GM12878 (cell line): ENCODE measurements around the gene RAD51B. TPM values are rescaled to one million over a fixed set of nuclear protein-coding genes. Genes with fewer than 3 reads are reported as not detected.

Experiments
- ATAC-seq: fragments of 200-7000 bp; cut with Tn5 transposase; 3 replicates; pipeline ENCODE4 v1.9.1; 2020; ENCODE audit warnings: mild to moderate bottlenecking, moderate library complexity
- BruUV-seq: library from RNA; stranded (reverse); fragments of 400-500 nt; replicated peaks from 2 replicates; lab custom pipeline; 2021; lab: Mats Ljungman, UMichigan
- CTCF ChIA-PET: fragments of 300-600 bp; sonication (Branson Sonifier 250); formaldehyde crosslinking; extraction: SDS; loops from one replicate; lab custom pipeline; 2021; ENCODE audit warnings: inconsistent platforms; lab: Yijun Ruan, JAX
- POLR2A ChIA-PET: fragments of 350-600 bp; formaldehyde crosslinking; extraction: SDS; loops from one replicate; lab custom pipeline; 2021; ENCODE audit warnings: inconsistent platforms; lab: Charles Lee
- RAD21 ChIA-PET: fragments of 300-600 bp; sonication (Branson Sonifier 250); formaldehyde crosslinking; loops from one replicate; lab custom pipeline; 2023; ENCODE audit warnings: antibody characterized with exemption; ENCODE audit not compliant: unreplicated experiment; lab: Charles Lee
- SMC1A ChIA-PET: fragments of 300-600 bp; sonication (Branson Sonifier 250); formaldehyde crosslinking; loops from one replicate; lab custom pipeline; 2023; ENCODE audit not compliant: unreplicated experiment, uncharacterized antibody; lab: Charles Lee
- DNase-seq: peaks from one replicate; pipeline ENCODE4 v3.0.0-alpha.2; 2011; ENCODE audit warnings: low read depth, low spot score
- FAIRE-seq: peaks from 3 replicates; lab custom pipeline; 2011; peaks lifted over from hg19 to GRCh38; lab: Jason Lieb, UNC
- H2AFZ ChIP-seq: 2 replicates; pipeline ENCODE4 v1.6.0; 2011; ENCODE audit warnings: low read depth, low read length, control low read depth; ENCODE audit not compliant: control insufficient read depth
- H3K27ac ChIP-seq: 2 replicates; pipeline ENCODE4 v1.5.1; 2011; ENCODE audit warnings: control low read depth; ENCODE audit not compliant: control insufficient read depth, insufficient read depth
- H3K27me3 ChIP-seq, 2 experiments: replicated peaks in 1 of 2; 2 replicates each; pipeline versions ENCODE4 v1.6.0 to v1.6.1; 2011; ENCODE audit warnings: low read length in 1 of 2; ENCODE audit not compliant: control insufficient read depth in 2 of 2, insufficient read depth in 2 of 2
- H3K36me3 ChIP-seq, 2 experiments: 2 replicates each; pipeline ENCODE4 v1.5.1; 2011; ENCODE audit warnings: low read length in 1 of 2; ENCODE audit not compliant: control insufficient read depth in 2 of 2, insufficient read depth in 2 of 2
- H3K4me1 ChIP-seq: 2 replicates; pipeline ENCODE4 v1.6.1; 2011; ENCODE audit warnings: mild to moderate bottlenecking, low read length, moderate library complexity, mixed read lengths; ENCODE audit not compliant: control insufficient read depth, insufficient read depth
- H3K4me2 ChIP-seq: 2 replicates; pipeline ENCODE4 v1.6.0; 2011; ENCODE audit warnings: control low read depth; ENCODE audit not compliant: control insufficient read depth, insufficient read depth
- H3K4me3 ChIP-seq: fragments of 200-600 bp; sonication (generic); 2 replicates; pipeline ENCODE4 v1.5.1; 2016
- H3K79me2 ChIP-seq: 2 replicates; pipeline ENCODE4 v1.6.0; 2011; ENCODE audit warnings: low read length; ENCODE audit not compliant: control insufficient read depth, insufficient read depth
- H3K9ac ChIP-seq: 2 replicates; pipeline ENCODE4 v1.8.0; 2011; ENCODE audit warnings: low read length, control low read depth, mixed read lengths; ENCODE audit not compliant: control insufficient read depth, insufficient read depth
- H3K9me3 ChIP-seq: replicated peaks from 3 replicates; pipeline ENCODE4 v1.5.1; 2011; ENCODE audit warnings: mild to moderate bottlenecking, low read length; ENCODE audit not compliant: control insufficient read depth, insufficient read depth
- H4K20me1 ChIP-seq: 2 replicates; pipeline ENCODE4 v1.6.0; 2011; ENCODE audit not compliant: control insufficient read depth, insufficient read depth
- MEF2B ChIP-seq: fragments of 450-650 bp; IDR thresholded peaks from 2 replicates; pipeline ENCODE4 v1.6.1; 2018; ENCODE audit warnings: mild to moderate bottlenecking, moderate library complexity; ENCODE audit not compliant: partially characterized antibody, poor library complexity, severe bottlenecking
- POLR2AphosphoS5 ChIP-seq: IDR thresholded peaks from 2 replicates; pipeline ENCODE4 v1.6.1; 2011; ENCODE audit warnings: mild to moderate bottlenecking, low read length, inconsistent platforms
- RCOR1 ChIP-seq: conservative IDR thresholded peaks from 2 replicates; pipeline ENCODE4 v1.6.1; 2012; ENCODE audit warnings: low read depth, low read length, improper control_type of control experiment
- TAF1 ChIP-seq: IDR thresholded peaks from 2 replicates; pipeline ENCODE4 v1.6.1; 2011; ENCODE audit warnings: mild to moderate bottlenecking, low read depth, low read length, borderline replicate concordance
- WRNIP1 ChIP-seq: IDR thresholded peaks from 2 replicates; pipeline ENCODE4 v1.6.1; 2011; ENCODE audit warnings: low read depth, low read length, improper control_type of control experiment, borderline replicate concordance
- WGBS: methylation state at CpG from one replicate; pipeline ENCODE4 v1.1.6; 2016; ENCODE audit warnings: low lambda C conversion rate; ENCODE audit not compliant: insufficient replicate concordance, insufficient coverage; ENCODE audit errors: missing lambda C conversion rate; 5-methylcytosine and 5-hydroxymethylcytosine counted together
- in situ Hi-C: fragments of 300-500 bp; cut with MboI; formaldehyde crosslinking; loops from 9 replicates; pipeline ENCODE4 v1.14.3; 2018; ENCODE audit warnings: mixed read lengths
- intact Hi-C: fragments of 100-400 bp; cut with micrococcal nuclease; formaldehyde crosslinking; loops from one replicate; pipeline ENCODE4 v1.14.2; 2022; ENCODE audit not compliant: unreplicated experiment
- polyA plus RNA-seq, 11 experiments: library from polyadenylated mRNA; depleted of rRNA in 4 of 11; unstranded in 6 of 11; stranded (reverse) in 5 of 11; fragments of >200 nt; fragmentation: Nextera tagmentation in 4 of 11; fragmentation: Illumina TruSeq in 1 of 11; extraction: Ambion mirVana in 4 of 11; extraction: Trizol in 1 of 11; gene quantifications; 1 replicate in 1 of 11; 2 replicates in 10 of 11; pipeline versions ENCODE4 v1.2.1 to v1.2.3, GENCODE V29; 2011 to 2016; ENCODE audit warnings: inconsistent platforms in 2 of 11, missing spikeins in 2 of 11, low read depth in 1 of 11
- total RNA-seq, 4 experiments: library from RNA; depleted of rRNA in 3 of 4; stranded (reverse); fragments of >200 nt in 3 of 4; fragmentation: Illumina TruSeq in 1 of 4; extraction: Trizol in 1 of 4; gene quantifications; 2 replicates each; pipeline versions ENCODE4 v1.2.1 to v1.2.3, GENCODE V29; 2013 to 2021
- TF ChIP-seq, protein P1 (sequence below): fragments of 450-650 bp; IDR thresholded peaks from 2 replicates; pipeline ENCODE4 v1.6.1; 2014; ENCODE audit warnings: mild to moderate bottlenecking
- TF ChIP-seq, protein P2 (sequence below): fragments of 450-650 bp; IDR thresholded peaks from 2 replicates; pipeline ENCODE4 v1.6.1; 2018; ENCODE audit warnings: borderline replicate concordance, mild to moderate bottlenecking; ENCODE audit not compliant: partially characterized antibody

RAD51B gene
- total and polyA plus RNA-seq, 10 of the 15 experiments (the other 5 are each of a cell fraction or from before 2014, with no cell fraction given) = 9.8 to 26.8 (median 21.3) TPM

DNA sequence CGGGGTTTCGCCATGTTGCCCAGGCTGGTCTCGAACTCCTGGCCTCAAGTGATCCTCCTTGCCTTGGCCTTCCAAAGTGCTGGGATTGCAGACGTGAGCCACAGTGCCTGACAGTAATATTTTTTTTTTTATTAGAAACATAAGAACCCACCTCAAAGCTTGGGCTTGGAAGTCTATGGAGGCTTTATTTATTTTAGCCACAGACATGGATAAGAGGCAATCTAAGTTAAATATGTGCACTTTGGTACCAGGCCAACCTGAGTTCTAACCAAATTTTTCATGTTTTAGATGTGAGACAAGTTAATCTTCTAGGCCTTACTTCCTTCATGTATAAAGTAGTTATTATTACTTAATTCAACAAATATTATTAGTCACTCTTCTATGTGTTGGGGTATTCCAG lies 96.9 kb downstream of the RAD51B start:
- DNase-seq (no peak), FAIRE-seq (no peak), ATAC-seq (no peak)
- Histone ChIP-seq H4K20me1 (no peaks in the 10 kb centered on the region), H3K36me3 (no peaks in the 10 kb centered on the region), H3K79me2 (no peaks in the 10 kb centered on the region), H3K27ac (no peak overlapping the region), H3K4me3 (no peak overlapping the region), H3K4me1 (no peaks in the 10 kb centered on the region), H2AFZ (no peak overlapping the region), H3K9me3 (no peaks in the 10 kb centered on the region), H3K27me3 (no peaks in the 10 kb centered on the region), H3K9ac (no peak overlapping the region), H3K4me2 (no peak overlapping the region)
- TF ChIP-seq POLR2AphosphoS5 (no peak), MEF2B (no peak), TAF1 (no peak), WRNIP1 (no peak), RCOR1 (no peak)
- TF ChIP-seq, protein P1, sequence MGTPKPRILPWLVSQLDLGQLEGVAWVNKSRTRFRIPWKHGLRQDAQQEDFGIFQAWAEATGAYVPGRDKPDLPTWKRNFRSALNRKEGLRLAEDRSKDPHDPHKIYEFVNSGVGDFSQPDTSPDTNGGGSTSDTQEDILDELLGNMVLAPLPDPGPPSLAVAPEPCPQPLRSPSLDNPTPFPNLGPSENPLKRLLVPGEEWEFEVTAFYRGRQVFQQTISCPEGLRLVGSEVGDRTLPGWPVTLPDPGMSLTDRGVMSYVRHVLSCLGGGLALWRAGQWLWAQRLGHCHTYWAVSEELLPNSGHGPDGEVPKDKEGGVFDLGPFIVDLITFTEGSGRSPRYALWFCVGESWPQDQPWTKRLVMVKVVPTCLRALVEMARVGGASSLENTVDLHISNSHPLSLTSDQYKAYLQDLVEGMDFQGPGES = no peak
- TF ChIP-seq, protein P2, sequence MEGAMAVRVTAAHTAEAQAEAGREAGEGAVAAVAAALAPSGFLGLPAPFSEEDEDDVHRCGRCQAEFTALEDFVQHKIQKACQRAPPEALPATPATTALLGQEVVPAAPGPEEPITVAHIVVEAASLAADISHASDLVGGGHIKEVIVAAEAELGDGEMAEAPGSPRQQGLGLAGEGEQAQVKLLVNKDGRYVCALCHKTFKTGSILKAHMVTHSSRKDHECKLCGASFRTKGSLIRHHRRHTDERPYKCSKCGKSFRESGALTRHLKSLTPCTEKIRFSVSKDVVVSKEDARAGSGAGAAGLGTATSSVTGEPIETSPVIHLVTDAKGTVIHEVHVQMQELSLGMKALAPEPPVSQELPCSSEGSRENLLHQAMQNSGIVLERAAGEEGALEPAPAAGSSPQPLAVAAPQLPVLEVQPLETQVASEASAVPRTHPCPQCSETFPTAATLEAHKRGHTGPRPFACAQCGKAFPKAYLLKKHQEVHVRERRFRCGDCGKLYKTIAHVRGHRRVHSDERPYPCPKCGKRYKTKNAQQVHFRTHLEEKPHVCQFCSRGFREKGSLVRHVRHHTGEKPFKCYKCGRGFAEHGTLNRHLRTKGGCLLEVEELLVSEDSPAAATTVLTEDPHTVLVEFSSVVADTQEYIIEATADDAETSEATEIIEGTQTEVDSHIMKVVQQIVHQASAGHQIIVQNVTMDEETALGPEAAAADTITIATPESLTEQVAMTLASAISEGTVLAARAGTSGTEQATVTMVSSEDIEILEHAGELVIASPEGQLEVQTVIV = no peak
- WGBS = 95% methylated on average over 4 of the region's 4 CpGs
- RAD21 ChIA-PET = no interaction called here
- no TSS peak for BruUV-seq
- SMC1A ChIA-PET = interaction anchor here (1.8 kb wide), 1 partner anchor 22 kb away, joined by 5 read pairs; no protein-coding TSS in a partner anchor
- in situ Hi-C loops = no loop called here
- CTCF ChIA-PET = interaction anchor here (1.1 to 1.7 kb wide), 3 partner anchors 17 to 79 kb away, joined by 3 to 5 read pairs (median 4); no protein-coding TSS in a partner anchor
- POLR2A ChIA-PET = no interaction called here
- intact Hi-C loops = no loop called here
